SK-N-SH treated with all-trans-retinoic acid at 6 μM for 48 hours (cell line): ENCODE results near the gene RIMS4.

Experiments
- ATAC-seq: fragments of 200-7000 bp; cut with Tn5 transposase; 3 replicates; pipeline ENCODE4 v1.9.1; 2020; ENCODE audit warnings: mild to moderate bottlenecking, moderate library complexity
- ARNTL ChIP-seq: fragments of 450-650 bp; formaldehyde crosslinking; IDR thresholded peaks from 2 replicates; pipeline ENCODE4 v1.5.0; 2020; ENCODE audit warnings: low read depth, mild to moderate bottlenecking, moderate library complexity, borderline replicate concordance
- BACH2 ChIP-seq: fragments of 250-450 bp; sonication (Bioruptor Pico); IDR thresholded peaks from 2 replicates; pipeline ENCODE4 v1.9.0; 2021; ENCODE audit warnings: mild to moderate bottlenecking, borderline replicate concordance
- CREB5 ChIP-seq: fragments of 250-450 bp; sonication (Bioruptor Pico); IDR thresholded peaks from 2 replicates; pipeline ENCODE4 v1.5.1; 2020; ENCODE audit warnings: low read depth, mild to moderate bottlenecking, moderate library complexity
- CSRNP3 ChIP-seq: fragments of 250-450 bp; sonication (Bioruptor Pico); IDR thresholded peaks from 2 replicates; pipeline ENCODE4 v1.5.1; 2021; ENCODE audit warnings: mild to moderate bottlenecking, moderate library complexity
- ESRRG ChIP-seq: fragments of 250-450 bp; sonication (Bioruptor Pico); IDR thresholded peaks from 2 replicates; pipeline ENCODE4 v1.6.1; 2021; ENCODE audit warnings: mild to moderate bottlenecking
- GLIS3 ChIP-seq: fragments of 250-450 bp; sonication (Bioruptor Pico); IDR thresholded peaks from 2 replicates; pipeline ENCODE4 v1.5.0; 2020; ENCODE audit warnings: mild to moderate bottlenecking, moderate library complexity
- ISL1 ChIP-seq: fragments of 250-450 bp; sonication (Bioruptor Pico); IDR thresholded peaks from 2 replicates; pipeline ENCODE4 v2.1.2; 2022; ENCODE audit warnings: mild to moderate bottlenecking, moderate library complexity
- OSR1 ChIP-seq: fragments of 250-450 bp; sonication (Bioruptor Pico); IDR thresholded peaks from 2 replicates; pipeline ENCODE4 v1.8.0; 2022; ENCODE audit warnings: moderate library complexity, mild to moderate bottlenecking, inconsistent platforms
- POU6F1 ChIP-seq: fragments of 250-450 bp; sonication (Bioruptor Pico); IDR thresholded peaks from 2 replicates; pipeline ENCODE4 v1.8.0; 2021; ENCODE audit warnings: low read depth, mild to moderate bottlenecking, moderate library complexity, borderline replicate concordance
- RARB ChIP-seq: fragments of 250-450 bp; sonication (Bioruptor Pico); IDR thresholded peaks from 2 replicates; pipeline ENCODE4 v1.8.0; 2021; ENCODE audit warnings: mild to moderate bottlenecking, moderate library complexity
- SNAI2 ChIP-seq: fragments of 250-450 bp; sonication (Bioruptor Pico); IDR thresholded peaks from 2 replicates; pipeline ENCODE4 v1.5.0; 2020; ENCODE audit warnings: mild to moderate bottlenecking, moderate library complexity
- TCF4 ChIP-seq: fragments of 250-450 bp; sonication (Bioruptor Pico); IDR thresholded peaks from 2 replicates; pipeline ENCODE4 v1.8.0; 2021; ENCODE audit warnings: mild to moderate bottlenecking, moderate library complexity, borderline replicate concordance
- TOX ChIP-seq: fragments of 250-450 bp; sonication (Bioruptor Pico); IDR thresholded peaks from 2 replicates; pipeline ENCODE4 v1.8.0; 2021; ENCODE audit warnings: mild to moderate bottlenecking, moderate library complexity, borderline replicate concordance
- TSHZ2 ChIP-seq: fragments of 250-450 bp; sonication (Bioruptor Pico); IDR thresholded peaks from 2 replicates; pipeline ENCODE4 v1.5.0; 2020; ENCODE audit warnings: mild to moderate bottlenecking, moderate library complexity
- ZC3H10 ChIP-seq: fragments of 250-450 bp; sonication (Bioruptor Pico); IDR thresholded peaks from 2 replicates; pipeline ENCODE4 v1.5.1; 2021; ENCODE audit warnings: mild to moderate bottlenecking, moderate library complexity
- ZFP30 ChIP-seq: fragments of 450-650 bp; formaldehyde crosslinking; IDR thresholded peaks from 2 replicates; pipeline ENCODE4 v1.5.0; 2022; ENCODE audit warnings: mild to moderate bottlenecking, moderate library complexity
- ZNF565 ChIP-seq: fragments of 450-650 bp; formaldehyde crosslinking; conservative IDR thresholded peaks from 2 replicates; pipeline ENCODE4 v1.5.0; 2020; ENCODE audit warnings: low read depth, mild to moderate bottlenecking, moderate library complexity
- ZNF70 ChIP-seq: fragments of 450-650 bp; formaldehyde crosslinking; IDR thresholded peaks from 2 replicates; pipeline ENCODE4 v1.5.0; 2020; ENCODE audit warnings: mild to moderate bottlenecking, moderate library complexity
- ZNF8 ChIP-seq: fragments of 450-650 bp; formaldehyde crosslinking; IDR thresholded peaks from 2 replicates; pipeline ENCODE4 v1.5.0; 2020; ENCODE audit warnings: mild to moderate bottlenecking, moderate library complexity
- TF ChIP-seq, protein P1 (sequence below): fragments of 250-450 bp; sonication (Bioruptor Pico); IDR thresholded peaks from 2 replicates; pipeline ENCODE4 v1.8.0; 2020; ENCODE audit warnings: mild to moderate bottlenecking, moderate library complexity, borderline replicate concordance

RIMS4 gene

GRCh38 chr20:44856856-44857448 lies 46.6 kb upstream of the RIMS4 start:
- TF ChIP-seq RARB (no peak), BACH2 (CRISPR knock-in tag) (no peak), ZNF8 (CRISPR knock-in tag) (no peak), ESRRG (CRISPR knock-in tag) (no peak), SNAI2 (CRISPR knock-in tag) (no peak), ISL1 (no peak), ZNF565 (CRISPR knock-in tag) (no peak), OSR1 (CRISPR knock-in tag) (no peak), TOX (CRISPR knock-in tag) (no peak), POU6F1 (no peak), CSRNP3 (no peak), ZC3H10 (CRISPR knock-in tag) (no peak), ZNF70 (no peak), TSHZ2 (CRISPR knock-in tag) (no peak), CREB5 (CRISPR knock-in tag) (no peak), TCF4 (CRISPR knock-in tag) (no peak)
- TF ChIP-seq, protein P1, sequence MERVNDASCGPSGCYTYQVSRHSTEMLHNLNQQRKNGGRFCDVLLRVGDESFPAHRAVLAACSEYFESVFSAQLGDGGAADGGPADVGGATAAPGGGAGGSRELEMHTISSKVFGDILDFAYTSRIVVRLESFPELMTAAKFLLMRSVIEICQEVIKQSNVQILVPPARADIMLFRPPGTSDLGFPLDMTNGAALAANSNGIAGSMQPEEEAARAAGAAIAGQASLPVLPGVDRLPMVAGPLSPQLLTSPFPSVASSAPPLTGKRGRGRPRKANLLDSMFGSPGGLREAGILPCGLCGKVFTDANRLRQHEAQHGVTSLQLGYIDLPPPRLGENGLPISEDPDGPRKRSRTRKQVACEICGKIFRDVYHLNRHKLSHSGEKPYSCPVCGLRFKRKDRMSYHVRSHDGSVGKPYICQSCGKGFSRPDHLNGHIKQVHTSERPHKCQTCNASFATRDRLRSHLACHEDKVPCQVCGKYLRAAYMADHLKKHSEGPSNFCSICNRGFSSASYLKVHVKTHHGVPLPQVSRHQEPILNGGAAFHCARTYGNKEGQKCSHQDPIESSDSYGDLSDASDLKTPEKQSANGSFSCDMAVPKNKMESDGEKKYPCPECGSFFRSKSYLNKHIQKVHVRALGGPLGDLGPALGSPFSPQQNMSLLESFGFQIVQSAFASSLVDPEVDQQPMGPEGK (CRISPR knock-in tag) = no peak
- TF ChIP-seq, all 23 proteins: peak for 0
- no peak for ATAC-seq

- no peak for ATAC-seq
- TF ChIP-seq ZC3H10 (CRISPR knock-in tag) (no peak), TSHZ2 (CRISPR knock-in tag) (no peak), TOX (CRISPR knock-in tag) (no peak), ZFP30 (CRISPR knock-in tag) (no peak), ZNF8 (CRISPR knock-in tag) (no peak), ZNF70 (no peak), ARNTL (CRISPR knock-in tag) (no peak), RARB (no peak), BACH2 (CRISPR knock-in tag) (no peak), ISL1 (no peak), OSR1 (CRISPR knock-in tag) (no peak), SNAI2 (CRISPR knock-in tag) (no peak), ZNF565 (CRISPR knock-in tag) (no peak), GLIS3 (CRISPR knock-in tag) (no peak), CSRNP3 (no peak), POU6F1 (no peak)
- TF ChIP-seq, protein P1 (CRISPR knock-in tag) = no peak
Observed at GRCh38 chr20:44856442-44856841, 46.1 kb upstream of the RIMS4 start.
